Common myeloid progenitor, CD34-positive (primary cell): ENCODE results near the gene PPP1R3F.

ENCODE experiments used
- CTCF ChIA-PET: fragments of 350-600 bp; sonication (Branson Sonifier 250); formaldehyde crosslinking; loops from one replicate; lab custom pipeline; 2021; ENCODE audit warnings: antibody characterized with exemption; lab: Charles Lee
- POLR2A ChIA-PET: fragments of 350-600 bp; sonication (Branson Sonifier 250); formaldehyde crosslinking; loops from one replicate; lab custom pipeline; 2021; ENCODE audit warnings: antibody characterized with exemption; lab: Charles Lee
- DNase-seq, 3 donors: peaks; one replicate each; pipeline versions ENCODE4 v3.0.0 to v3.0.0-alpha.2; 2013
- H3K27ac ChIP-seq, 2 experiments: 1 replicate in 1 of 2; 2 replicates in 1 of 2; pipeline ENCODE4 v1.7.0; 2013; ENCODE audit warnings: inconsistent platforms in 2 of 2, low read length in 2 of 2, mild to moderate bottlenecking in 2 of 2, low read depth in 1 of 2, moderate library complexity in 1 of 2; ENCODE audit not compliant: severe bottlenecking in 2 of 2, insufficient read depth in 1 of 2, poor library complexity in 1 of 2
- H3K27me3 ChIP-seq, 5 experiments: replicated peaks in 2 of 5; 1 replicate in 3 of 5; 2 replicates in 2 of 5; pipeline versions ENCODE4 v1.6.1 to v1.7.0; 2013; ENCODE audit warnings: low read length in 4 of 5, mild to moderate bottlenecking in 2 of 5, moderate library complexity in 2 of 5, inconsistent platforms in 1 of 5; ENCODE audit not compliant: insufficient read depth in 5 of 5, control insufficient read depth in 4 of 5
- H3K36me3 ChIP-seq, 4 experiments: 1 replicate in 2 of 4; 2 replicates in 2 of 4; pipeline versions ENCODE4 v1.6.1 to v1.7.0; 2013; ENCODE audit warnings: low read length in 3 of 4, control low read depth in 1 of 4, mild to moderate bottlenecking in 1 of 4; ENCODE audit not compliant: control insufficient read depth in 4 of 4, insufficient read depth in 4 of 4
- H3K4me1 ChIP-seq, 4 experiments: 1 replicate in 3 of 4; 2 replicates in 1 of 4; pipeline versions ENCODE4 v1.6.1 to v1.7.1; 2013; ENCODE audit warnings: low read length in 3 of 4, mild to moderate bottlenecking in 3 of 4, control low read depth in 1 of 4, inconsistent platforms in 1 of 4, moderate library complexity in 1 of 4; ENCODE audit not compliant: control insufficient read depth in 4 of 4, insufficient read depth in 4 of 4; ENCODE audit errors: control extremely low read depth in 1 of 4
- H3K4me3 ChIP-seq, 7 experiments: 1 replicate in 4 of 7; 2 replicates in 3 of 7; pipeline versions ENCODE4 v1.5.1 to v1.7.0; 2013; ENCODE audit warnings: mild to moderate bottlenecking in 7 of 7, low read length in 6 of 7, moderate library complexity in 6 of 7, inconsistent platforms in 2 of 7, low read depth in 2 of 7, control low read depth in 1 of 7; ENCODE audit not compliant: insufficient read depth in 4 of 7, control insufficient read depth in 1 of 7; ENCODE audit errors: extremely low read depth in 1 of 7
- H3K9me3 ChIP-seq, 5 experiments: 1 replicate in 4 of 5; 2 replicates in 1 of 5; pipeline versions ENCODE4 v1.6.1 to v1.7.1; 2013; ENCODE audit warnings: low read length in 4 of 5, mild to moderate bottlenecking in 2 of 5, inconsistent platforms in 1 of 5, low read depth in 1 of 5, moderate library complexity in 1 of 5; ENCODE audit not compliant: control insufficient read depth in 4 of 5, insufficient read depth in 2 of 5; ENCODE audit errors: control extremely low read depth in 1 of 5
- WGBS: methylation state at CpG from one replicate; pipeline ENCODE4 v1.1.5; 2013; ENCODE audit not compliant: insufficient coverage; 5-methylcytosine and 5-hydroxymethylcytosine counted together

Gene PPP1R3F

DNA sequence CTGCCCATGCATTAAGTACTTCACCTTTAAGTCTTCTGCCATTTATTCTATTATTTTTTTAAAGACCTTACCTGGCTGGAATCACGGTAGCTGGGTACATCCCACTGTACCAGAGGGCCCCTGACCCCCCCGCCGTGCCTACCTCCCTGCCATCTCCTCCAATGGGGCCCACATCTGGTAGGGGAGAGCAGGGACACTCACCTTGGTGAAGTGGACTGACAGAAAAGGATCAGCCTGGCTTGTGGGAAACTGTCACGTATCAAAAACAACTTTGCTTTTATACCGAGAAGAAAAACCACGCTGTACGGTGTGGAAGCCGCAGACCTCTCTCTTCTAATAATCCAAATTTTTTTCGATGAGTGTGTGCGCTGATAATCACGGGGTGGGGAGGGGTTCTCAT, 5.1 kb upstream of the PPP1R3F start, which contains the start of gene FOXP3:
FOXP3 (minus strand) TSS at position 251 of the 400 bp plus-strand sequence. CDS start 6,205 bp downstream, outside the sequence.
- no peaks in the 10 kb centered on the region for H3K36me3 ChIP-seq
- H3K27me3 ChIP-seq, result no peaks in the 10 kb centered on the region
- no peak within 1 kb of the TSS for H3K27ac ChIP-seq
- ChIA-PET CTCF (no interaction called here), POLR2A (no interaction called here)
- H3K9me3 ChIP-seq, result peaks cover 0 to 3% (median 0%) of the 10 kb centered on the region in 5 experiments
- no peak within 1 kb of the TSS for H3K4me3 ChIP-seq
- no peak for DNase-seq
- H3K4me1 ChIP-seq, result peaks cover 0 to 6% (median 3%) of the 10 kb centered on the region in 4 experiments
- 72% methylated on average over 3 of the region's 11 CpGs for WGBS

DNA sequence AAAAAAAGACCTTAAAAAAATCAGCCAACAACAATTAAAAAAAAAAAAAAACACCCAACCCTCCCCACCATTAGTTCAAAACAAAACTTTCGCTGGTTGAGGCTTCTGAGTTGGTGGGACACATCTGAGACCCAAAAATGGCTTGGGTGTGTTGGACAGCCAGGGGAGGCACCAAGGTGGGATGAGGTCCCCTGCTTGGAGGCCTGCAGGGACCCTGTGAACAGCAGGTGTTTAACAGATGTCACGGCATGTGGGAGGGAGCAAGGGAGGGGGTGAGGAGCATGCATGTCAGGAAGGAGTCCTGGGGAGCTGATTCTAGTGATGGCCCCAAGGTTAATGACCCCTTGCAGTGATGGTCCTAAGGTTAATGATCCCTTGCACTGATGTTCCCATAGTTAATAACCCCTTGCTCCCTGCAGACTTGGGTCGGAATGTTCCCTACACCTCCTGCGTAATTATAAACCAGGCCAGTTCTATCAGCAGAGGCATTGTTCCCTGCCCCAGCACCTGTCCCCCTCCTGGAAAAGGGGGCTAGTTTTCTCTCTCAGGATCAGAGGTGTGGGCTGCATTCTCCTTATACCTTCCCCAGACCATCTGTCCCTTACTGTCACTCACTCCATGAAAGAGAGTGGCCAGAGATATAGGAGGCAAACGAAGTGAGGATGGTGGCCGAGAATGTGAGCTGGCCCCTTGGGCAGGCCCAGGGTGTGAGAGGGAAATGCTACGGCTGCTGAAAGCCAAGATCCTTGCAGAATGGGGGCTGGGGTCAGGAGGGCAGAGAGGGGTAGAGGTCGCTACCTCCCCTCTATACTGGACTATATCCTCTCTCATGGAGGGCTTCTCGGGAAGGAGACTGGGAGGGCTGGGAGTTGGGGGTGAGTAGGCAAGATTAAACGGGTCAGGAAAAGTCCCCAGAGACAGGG, 2.8 kb upstream of the PPP1R3F start:
- Histone ChIP-seq H3K27me3 (no peaks in the 10 kb centered on the region), H3K27ac (no peak overlapping the region), H3K36me3 (peaks cover 0 to 5% (median 0%) of the 10 kb centered on the region in 4 experiments), H3K4me1 (peaks cover 5 to 24% (median 14%) of the 10 kb centered on the region in 4 experiments), H3K9me3 (peaks cover 0 to 3% (median 0%) of the 10 kb centered on the region in 5 experiments), H3K4me3 (no peak overlapping the region)
- WGBS, result 94% methylated on average over 6 of the region's 10 CpGs
- CTCF ChIA-PET, result interaction anchor here (1.2 to 1.4 kb wide), 2 partner anchors 10 to 74 kb away, joined by 3 read pairs; no protein-coding TSS in a partner anchor
- no peak for DNase-seq
- POLR2A ChIA-PET, result no interaction called here

GRCh38 chrX:49268702-49269009, 937 bp upstream of the PPP1R3F start:
- Histone ChIP-seq H3K4me3 (peak overlapping the region; percentile 43 to 89 (median 72)), H3K9me3 (peaks cover 0 to 3% (median 0%) of the 10 kb centered on the region in 5 experiments), H3K27ac (peak overlapping the region; percentile 46 to 95), H3K27me3 (no peaks in the 10 kb centered on the region), H3K4me1 (peaks cover 5 to 42% (median 22%) of the 10 kb centered on the region in 4 experiments), H3K36me3 (peaks cover 0 to 7% (median 2%) of the 10 kb centered on the region in 4 experiments)
- POLR2A ChIA-PET, result no interaction called here
- CTCF ChIA-PET, result interaction anchor here (0.8 to 0.9 kb wide), 2 partner anchors 21 to 113 kb away, joined by 3 read pairs; no protein-coding TSS in a partner anchor
- DNase-seq, result peak in 1 of 3 donors; percentile 6
- 56% methylated on average over 3 of the region's 4 CpGs for WGBS

- no peaks in the 10 kb centered on the region for H3K27me3 ChIP-seq
- H3K4me1 ChIP-seq, result peaks cover 5 to 44% (median 23%) of the 10 kb centered on the region in 4 experiments
- ChIA-PET POLR2A (interaction anchor here (0.5 kb wide), 1 partner anchor 32 kb away, joined by 4 read pairs; no protein-coding TSS in a partner anchor), CTCF (interaction anchor here (0.8 kb wide), 1 partner anchor 114 kb away, joined by 3 read pairs; no protein-coding TSS in a partner anchor)
- H3K27ac ChIP-seq, result peak overlapping the region; percentile 88 to 95
- H3K4me3 ChIP-seq, result peak overlapping the region; percentile 62 to 89 (median 74)
- H3K36me3 ChIP-seq, result peaks cover 0 to 8% (median 2%) of the 10 kb centered on the region in 4 experiments
- 46% methylated on average over 45 of the region's 45 CpGs for WGBS
- H3K9me3 ChIP-seq, result peaks cover 0 to 3% (median 0%) of the 10 kb centered on the region in 5 experiments
- peak; percentile 97 to 99 (median 99) for DNase-seq
Observed at GRCh38 chrX:49269010-49269766, 405 bp upstream of the PPP1R3F start.

DNA sequence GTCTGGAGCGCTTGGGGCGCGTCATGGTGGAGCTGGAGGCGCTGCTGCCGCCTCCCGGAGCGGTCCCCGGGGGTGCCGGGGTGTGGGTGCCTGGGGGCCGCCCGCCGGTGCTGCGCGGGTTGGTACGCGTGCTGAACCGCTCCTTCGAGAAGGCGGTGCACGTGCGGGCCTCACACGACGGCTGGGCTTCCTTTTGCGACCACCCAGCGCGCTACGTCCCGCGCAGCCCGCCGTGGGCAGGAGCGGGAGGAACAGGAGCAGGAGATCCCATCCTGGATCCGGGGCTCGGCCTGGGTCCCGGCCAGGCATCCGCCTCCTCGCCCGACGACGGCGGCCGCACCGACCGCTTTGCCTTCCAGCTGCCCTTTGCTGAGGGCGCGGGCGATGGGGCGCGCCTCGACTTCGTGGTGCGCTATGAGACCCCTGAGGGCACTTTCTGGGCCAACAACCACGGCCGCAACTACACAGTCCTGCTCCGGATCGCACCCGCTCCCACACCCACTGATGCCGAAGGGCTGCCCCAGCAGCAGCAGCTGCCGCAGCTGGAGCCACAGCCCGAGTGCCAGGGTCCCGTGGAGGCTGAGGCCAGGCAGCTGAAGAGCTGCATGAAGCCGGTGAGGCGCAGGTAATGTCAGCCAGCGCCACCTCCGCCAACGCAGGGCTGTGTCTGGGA, 792 bp downstream of the PPP1R3F start:
- ChIA-PET POLR2A (no interaction called here), CTCF (interaction anchor here (0.8 kb wide), 1 partner anchor 80 kb away, joined by 3 read pairs; no protein-coding TSS in a partner anchor)
- H3K27me3 ChIP-seq, result no peaks in the 10 kb centered on the region
- peak overlapping the region; percentile 55 to 95 for H3K27ac ChIP-seq
- peaks cover 0 to 8% (median 2%) of the 10 kb centered on the region in 4 experiments for H3K36me3 ChIP-seq
- peak overlapping the region; percentile 34 to 89 (median 69) for H3K4me3 ChIP-seq
- H3K9me3 ChIP-seq, result peaks cover 0 to 3% (median 0%) of the 10 kb centered on the region in 5 experiments
- no peak for DNase-seq
- peaks cover 5 to 44% (median 25%) of the 10 kb centered on the region in 4 experiments for H3K4me1 ChIP-seq
- 65% methylated on average over 64 of the region's 66 CpGs for WGBS

DNA sequence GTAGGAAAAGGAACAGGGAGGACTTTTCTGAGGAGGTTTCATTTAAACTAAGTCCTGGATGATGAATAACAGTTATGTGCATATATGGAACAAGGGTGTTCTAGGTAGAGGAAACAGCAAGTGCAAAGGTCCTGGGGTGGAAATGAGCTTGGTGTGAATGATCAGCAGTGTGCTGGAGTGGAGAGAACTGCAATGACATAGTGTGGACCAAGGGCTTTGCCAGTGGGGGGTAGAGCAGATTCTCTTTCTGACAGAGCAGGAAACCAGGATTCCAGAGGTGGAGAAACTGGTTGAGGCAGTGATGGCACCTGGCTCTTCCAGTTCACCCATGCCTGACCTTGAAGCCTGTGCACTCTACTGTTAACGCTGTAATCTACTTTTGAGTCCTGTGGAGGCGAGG, 1.7 kb downstream of the PPP1R3F start:
- Histone ChIP-seq H3K36me3 (peaks cover 0 to 8% (median 2%) of the 10 kb centered on the region in 4 experiments), H3K27me3 (no peaks in the 10 kb centered on the region), H3K9me3 (peaks cover 0 to 3% (median 0%) of the 10 kb centered on the region in 5 experiments), H3K27ac (no peak overlapping the region), H3K4me3 (no peak overlapping the region), H3K4me1 (peaks cover 5 to 44% (median 25%) of the 10 kb centered on the region in 4 experiments)
- DNase-seq, result no peak
- WGBS, result 77% methylated on average over 2 of the region's 2 CpGs
- CTCF ChIA-PET, result interaction anchor here (1.5 kb wide), 1 partner anchor 115 kb away, joined by 3 read pairs; no protein-coding TSS in a partner anchor
- POLR2A ChIA-PET, result no interaction called here
